ENCODE data around the gene DNAH5.

DNA sequence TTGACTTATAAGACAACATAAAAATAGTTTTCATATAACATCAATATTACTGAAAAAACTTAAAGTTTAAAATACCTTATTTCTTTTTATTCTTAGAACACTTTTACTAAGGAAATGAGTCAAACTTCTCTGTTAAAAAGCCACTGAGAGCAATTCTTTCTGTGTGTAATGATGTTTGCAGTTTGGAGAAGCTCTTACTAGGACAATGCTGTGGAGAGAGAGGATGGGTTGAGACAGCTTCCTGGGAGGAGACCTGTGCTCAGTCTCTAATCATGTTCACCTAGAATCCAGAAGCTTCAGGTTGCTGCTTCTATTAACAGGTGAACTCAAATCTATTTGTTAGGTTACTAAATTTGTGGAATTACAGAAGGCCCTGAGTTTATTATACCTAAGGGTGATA, 198.5 kb downstream of the DNAH5 start:
- TF ChIP-seq, protein P1, sequence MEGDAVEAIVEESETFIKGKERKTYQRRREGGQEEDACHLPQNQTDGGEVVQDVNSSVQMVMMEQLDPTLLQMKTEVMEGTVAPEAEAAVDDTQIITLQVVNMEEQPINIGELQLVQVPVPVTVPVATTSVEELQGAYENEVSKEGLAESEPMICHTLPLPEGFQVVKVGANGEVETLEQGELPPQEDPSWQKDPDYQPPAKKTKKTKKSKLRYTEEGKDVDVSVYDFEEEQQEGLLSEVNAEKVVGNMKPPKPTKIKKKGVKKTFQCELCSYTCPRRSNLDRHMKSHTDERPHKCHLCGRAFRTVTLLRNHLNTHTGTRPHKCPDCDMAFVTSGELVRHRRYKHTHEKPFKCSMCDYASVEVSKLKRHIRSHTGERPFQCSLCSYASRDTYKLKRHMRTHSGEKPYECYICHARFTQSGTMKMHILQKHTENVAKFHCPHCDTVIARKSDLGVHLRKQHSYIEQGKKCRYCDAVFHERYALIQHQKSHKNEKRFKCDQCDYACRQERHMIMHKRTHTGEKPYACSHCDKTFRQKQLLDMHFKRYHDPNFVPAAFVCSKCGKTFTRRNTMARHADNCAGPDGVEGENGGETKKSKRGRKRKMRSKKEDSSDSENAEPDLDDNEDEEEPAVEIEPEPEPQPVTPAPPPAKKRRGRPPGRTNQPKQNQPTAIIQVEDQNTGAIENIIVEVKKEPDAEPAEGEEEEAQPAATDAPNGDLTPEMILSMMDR (conservative IDR thresholded peaks at IDR 0.05) = no peak
- TF ChIP-seq ZFX (IDR thresholded peaks at IDR 0.05) = no peak

Measured in C4-2B (cell line).